ENCODE results near the gene CMTM2. TPM values are rescaled to one million over a fixed set of nuclear protein-coding genes. Genes with fewer than 3 reads are reported as not detected.

CMTM2 gene, protein sequence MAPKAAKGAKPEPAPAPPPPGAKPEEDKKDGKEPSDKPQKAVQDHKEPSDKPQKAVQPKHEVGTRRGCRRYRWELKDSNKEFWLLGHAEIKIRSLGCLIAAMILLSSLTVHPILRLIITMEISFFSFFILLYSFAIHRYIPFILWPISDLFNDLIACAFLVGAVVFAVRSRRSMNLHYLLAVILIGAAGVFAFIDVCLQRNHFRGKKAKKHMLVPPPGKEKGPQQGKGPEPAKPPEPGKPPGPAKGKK
- polyA plus RNA-seq (2011; rRNA removed) (not detected in 2 replicates), polyA minus RNA-seq (2011; rRNA and poly(A)+ RNA removed) (not detected in 2 replicates)

- Histone ChIP-seq H3K27me3 (ENCODE audit: control insufficient read depth, insufficient read depth, low read length) (peaks cover 13% of the 10 kb centered on the region), H3K36me3 (ENCODE audit: control insufficient read depth, insufficient read depth, low read length) (no peaks in the 10 kb centered on the region), H3K4me3 (ENCODE audit: low read depth, low read length) (no peak within 1 kb of the TSS)
- DNase-seq (ENCODE audit: low read depth): no peak
- TF ChIP-seq, protein P1, sequence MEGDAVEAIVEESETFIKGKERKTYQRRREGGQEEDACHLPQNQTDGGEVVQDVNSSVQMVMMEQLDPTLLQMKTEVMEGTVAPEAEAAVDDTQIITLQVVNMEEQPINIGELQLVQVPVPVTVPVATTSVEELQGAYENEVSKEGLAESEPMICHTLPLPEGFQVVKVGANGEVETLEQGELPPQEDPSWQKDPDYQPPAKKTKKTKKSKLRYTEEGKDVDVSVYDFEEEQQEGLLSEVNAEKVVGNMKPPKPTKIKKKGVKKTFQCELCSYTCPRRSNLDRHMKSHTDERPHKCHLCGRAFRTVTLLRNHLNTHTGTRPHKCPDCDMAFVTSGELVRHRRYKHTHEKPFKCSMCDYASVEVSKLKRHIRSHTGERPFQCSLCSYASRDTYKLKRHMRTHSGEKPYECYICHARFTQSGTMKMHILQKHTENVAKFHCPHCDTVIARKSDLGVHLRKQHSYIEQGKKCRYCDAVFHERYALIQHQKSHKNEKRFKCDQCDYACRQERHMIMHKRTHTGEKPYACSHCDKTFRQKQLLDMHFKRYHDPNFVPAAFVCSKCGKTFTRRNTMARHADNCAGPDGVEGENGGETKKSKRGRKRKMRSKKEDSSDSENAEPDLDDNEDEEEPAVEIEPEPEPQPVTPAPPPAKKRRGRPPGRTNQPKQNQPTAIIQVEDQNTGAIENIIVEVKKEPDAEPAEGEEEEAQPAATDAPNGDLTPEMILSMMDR (IDR thresholded peaks at IDR 0.05; ENCODE audit: insufficient read depth, low read depth, low read length): no peak
- POLR2A ChIA-PET: no interaction called here
- CTCF ChIA-PET: interaction anchor here (0.7 to 2.4 kb wide), 6 partner anchors 10 to 172 kb away, joined by 3 to 7 read pairs (median 3); no protein-coding TSS in a partner anchor
These were observed at the start of gene CMTM2 for GRCh38 chr16:66578651-66579531. Gene CMTM2, plus strand, starts transcription at chr16:66579463. Its CDS starts 145 bp downstream, at chr16:66579608.

DNA sequence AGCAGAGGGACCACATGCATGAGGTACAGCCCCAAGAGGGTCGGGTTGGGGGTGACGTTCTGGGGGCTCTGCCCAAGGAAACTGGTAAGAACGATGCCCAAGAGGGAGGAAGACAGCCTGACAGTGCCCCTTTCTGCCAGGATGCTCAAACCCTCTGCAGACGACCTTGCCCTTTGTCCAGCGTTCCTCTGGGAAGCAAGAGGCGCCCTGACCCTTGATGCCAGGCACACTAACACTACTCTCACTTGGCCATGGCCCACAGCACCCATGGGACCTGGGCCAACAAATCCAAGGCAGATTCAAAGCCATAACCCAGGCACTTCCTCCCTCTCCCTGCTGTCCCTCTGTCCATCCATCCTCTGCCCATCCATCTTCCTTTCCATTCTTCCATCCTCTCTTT, 49.8 kb upstream of the CMTM2 start:
- no peaks in the 10 kb centered on the region for H3K27me3 ChIP-seq (ENCODE audit: control insufficient read depth, insufficient read depth, low read length)
- H3K36me3 ChIP-seq (ENCODE audit: control insufficient read depth, insufficient read depth, low read length): peaks cover 19% of the 10 kb centered on the region
- H3K4me3 ChIP-seq (ENCODE audit: low read depth, low read length): no peak overlapping the region
- DNase-seq (ENCODE audit: low read depth): no peak
- ChIA-PET POLR2A (no interaction called here), CTCF (interaction anchor here (0.5 kb wide), 1 partner anchor 159 kb away, joined by 4 read pairs; no protein-coding TSS in a partner anchor)
- TF ChIP-seq, protein P1 (IDR thresholded peaks at IDR 0.05; ENCODE audit: insufficient read depth, low read depth, low read length): no peak

DNA sequence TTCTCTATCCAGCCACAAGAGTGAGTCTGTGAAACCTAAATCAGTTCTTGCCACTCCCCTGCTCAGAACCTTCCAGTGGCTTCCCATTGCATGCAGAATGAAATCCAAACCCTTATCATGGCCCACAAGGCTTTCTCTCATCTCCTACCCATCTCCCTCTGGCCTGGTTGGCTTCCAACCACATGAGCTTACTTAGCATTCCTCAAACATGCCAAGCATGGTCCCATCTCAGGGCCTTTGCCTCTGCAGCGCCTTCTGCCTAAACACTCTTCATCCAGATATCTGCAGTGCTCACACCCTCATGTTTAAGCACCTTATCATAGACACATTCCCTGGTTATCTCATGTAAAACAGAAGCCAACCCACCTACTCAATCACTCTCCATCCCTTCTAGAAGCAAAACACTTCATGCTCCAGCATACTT, 44.9 kb upstream of the CMTM2 start:
- TF ChIP-seq, protein P1 (IDR thresholded peaks at IDR 0.05; ENCODE audit: insufficient read depth, low read depth, low read length): no peak
- DNase-seq (ENCODE audit: low read depth): no peak
- Histone ChIP-seq H3K36me3 (ENCODE audit: control insufficient read depth, insufficient read depth, low read length) (peaks cover 17% of the 10 kb centered on the region), H3K27me3 (ENCODE audit: control insufficient read depth, insufficient read depth, low read length) (no peaks in the 10 kb centered on the region), H3K4me3 (ENCODE audit: low read depth, low read length) (no peak overlapping the region)
- ChIA-PET POLR2A (no interaction called here), CTCF (no interaction called here)

DNA sequence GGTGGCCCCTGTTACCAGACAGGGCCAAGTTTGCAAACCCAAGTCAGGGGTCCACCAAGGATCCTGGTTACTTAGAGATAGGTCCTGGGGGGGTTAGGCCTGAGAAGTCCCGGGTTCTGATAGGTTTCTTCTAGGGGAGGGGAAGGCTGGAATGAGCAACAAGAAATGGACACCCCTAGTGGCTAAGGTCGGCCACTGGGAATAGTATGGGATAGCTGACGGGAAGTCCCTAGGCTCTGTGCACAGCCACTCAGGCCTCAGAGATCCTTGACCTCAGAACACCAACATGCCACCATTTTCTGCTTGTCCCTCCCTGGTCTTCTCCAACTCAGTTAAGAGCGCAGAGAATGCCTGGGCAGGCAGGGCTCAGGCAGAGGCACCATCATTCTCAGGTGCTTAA, 42.7 kb upstream of the CMTM2 start:
- H3K36me3 ChIP-seq (ENCODE audit: control insufficient read depth, insufficient read depth, low read length): peaks cover 5% of the 10 kb centered on the region
- ChIA-PET POLR2A (no interaction called here), CTCF (no interaction called here)

More for the DNA sequence above, 42.7 kb upstream of the CMTM2 start:
- Histone ChIP-seq H3K4me3 (ENCODE audit: low read depth, low read length) (no peak overlapping the region), H3K27me3 (ENCODE audit: control insufficient read depth, insufficient read depth, low read length) (no peaks in the 10 kb centered on the region)
- TF ChIP-seq, protein P1 (IDR thresholded peaks at IDR 0.05; ENCODE audit: insufficient read depth, low read depth, low read length): no peak
- no peak for DNase-seq (ENCODE audit: low read depth)

Measured in BJ (cell line).